ENCODE measurements around the gene CFAP73.

DNA sequence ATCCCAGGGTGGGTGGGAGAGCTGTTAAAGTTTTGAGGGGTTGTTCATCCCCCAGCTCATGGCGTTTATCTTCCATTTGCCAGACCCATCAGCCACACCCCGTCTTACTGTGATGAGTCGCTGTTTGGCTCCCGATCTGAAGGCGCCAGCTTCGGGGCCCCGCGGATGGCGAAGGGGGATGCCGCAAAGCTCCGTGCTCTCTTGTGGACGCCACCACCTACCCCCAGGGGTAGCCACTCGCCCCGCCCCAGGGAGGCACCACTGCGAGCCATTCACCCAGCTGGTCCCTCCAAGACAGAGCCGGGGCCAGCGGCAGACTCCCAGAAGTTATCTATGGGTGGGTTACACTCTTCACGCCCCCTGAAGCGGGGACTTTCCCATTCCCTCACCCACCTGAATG is 41.7 kb downstream of the CFAP73 start:
- TF ChIP-seq, protein P1, sequence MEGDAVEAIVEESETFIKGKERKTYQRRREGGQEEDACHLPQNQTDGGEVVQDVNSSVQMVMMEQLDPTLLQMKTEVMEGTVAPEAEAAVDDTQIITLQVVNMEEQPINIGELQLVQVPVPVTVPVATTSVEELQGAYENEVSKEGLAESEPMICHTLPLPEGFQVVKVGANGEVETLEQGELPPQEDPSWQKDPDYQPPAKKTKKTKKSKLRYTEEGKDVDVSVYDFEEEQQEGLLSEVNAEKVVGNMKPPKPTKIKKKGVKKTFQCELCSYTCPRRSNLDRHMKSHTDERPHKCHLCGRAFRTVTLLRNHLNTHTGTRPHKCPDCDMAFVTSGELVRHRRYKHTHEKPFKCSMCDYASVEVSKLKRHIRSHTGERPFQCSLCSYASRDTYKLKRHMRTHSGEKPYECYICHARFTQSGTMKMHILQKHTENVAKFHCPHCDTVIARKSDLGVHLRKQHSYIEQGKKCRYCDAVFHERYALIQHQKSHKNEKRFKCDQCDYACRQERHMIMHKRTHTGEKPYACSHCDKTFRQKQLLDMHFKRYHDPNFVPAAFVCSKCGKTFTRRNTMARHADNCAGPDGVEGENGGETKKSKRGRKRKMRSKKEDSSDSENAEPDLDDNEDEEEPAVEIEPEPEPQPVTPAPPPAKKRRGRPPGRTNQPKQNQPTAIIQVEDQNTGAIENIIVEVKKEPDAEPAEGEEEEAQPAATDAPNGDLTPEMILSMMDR (IDR thresholded peaks at IDR 0.05), result no peak
- no peak for TF ChIP-seq POLR2A (IDR thresholded peaks at IDR 0.05)
